HuH-7.5 (cell line): Measurements from ENCODE around the gene STIMATE.

Source experiments
- DNase-seq: peaks from one replicate; pipeline ENCODE4 v3.0.0; 2011; ENCODE audit warnings: low spot score

Gene STIMATE

GRCh38 chr3:52841211-52841980 lies 56.0 kb downstream of the STIMATE start:
- DNase-seq = no peak

GRCh38 chr3:52839892-52840545 lies 57.3 kb downstream of the STIMATE start:
- DNase-seq = no peak

- DNase-seq = no peak
Observed at GRCh38 chr3:52839268-52839575, 58.1 kb downstream of the STIMATE start.

DNA sequence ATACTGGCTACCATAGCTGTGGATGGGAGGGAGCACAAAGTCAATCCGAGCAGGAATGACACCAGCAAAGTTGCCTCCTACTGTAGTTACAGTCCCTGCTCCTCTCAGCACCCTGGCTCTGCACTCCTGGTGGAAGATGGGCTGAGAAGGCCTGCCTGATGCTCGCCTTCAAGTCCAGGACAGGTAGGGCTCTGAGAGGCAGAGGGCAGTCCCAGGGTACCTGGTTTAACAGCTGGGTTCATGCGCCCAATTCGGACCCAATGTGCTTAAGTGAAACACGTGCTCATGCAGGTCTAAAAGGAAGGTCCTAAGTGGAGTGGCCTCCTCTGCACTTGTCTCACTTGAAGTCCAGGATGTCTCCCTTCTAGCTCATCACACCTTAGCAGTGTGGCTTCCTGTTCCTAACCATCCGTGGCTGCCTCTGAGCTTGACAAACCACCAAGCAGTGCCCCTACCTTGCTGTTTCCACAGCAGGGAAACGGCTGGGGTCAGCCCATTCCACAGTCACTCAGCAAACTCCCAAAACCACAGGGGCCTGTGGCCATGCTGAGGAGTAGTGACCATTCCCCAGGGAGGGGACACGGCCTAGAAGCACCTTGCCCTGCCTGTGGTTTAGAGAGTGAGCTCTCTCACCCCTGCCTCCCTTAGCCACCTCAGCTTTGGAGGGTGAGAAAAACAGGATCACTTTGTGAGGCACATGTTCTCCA lies 58.6 kb downstream of the STIMATE start:
- DNase-seq = no peak

DNA sequence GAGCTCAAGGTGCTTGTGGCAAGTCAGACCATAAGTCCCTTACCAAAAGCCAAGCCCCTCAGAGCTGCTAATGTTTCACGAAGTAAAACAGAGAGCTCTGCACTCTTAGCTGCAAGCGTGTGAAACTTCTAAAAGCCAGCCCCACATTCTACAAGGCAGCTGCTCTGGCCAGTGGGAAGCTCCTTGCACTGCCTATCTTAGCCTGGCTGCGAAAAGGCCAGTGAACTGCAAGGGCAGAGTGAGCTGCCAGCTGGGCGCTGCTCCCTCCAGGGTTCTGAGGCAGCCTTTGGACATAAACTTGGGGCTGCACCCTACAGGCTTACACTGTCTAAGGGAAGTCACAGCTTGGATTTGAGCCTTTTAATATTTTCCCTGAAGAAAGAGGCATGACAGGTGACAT lies 60.4 kb downstream of the STIMATE start:
- no peak for DNase-seq

GRCh38 chr3:52836471-52836845 lies 60.9 kb downstream of the STIMATE start:
- DNase-seq = no peak

- no peak for DNase-seq
Observed at GRCh38 chr3:52835766-52836470, 61.4 kb downstream of the STIMATE start.

GRCh38 chr3:52834871-52835501 lies 62.4 kb downstream of the STIMATE start, which contains the start of gene MUSTN1:
TSS of gene MUSTN1 (minus strand) at chr3:52835019. CDS start at chr3:52834948, 71 bp downstream.
- no peak for DNase-seq

DNA sequence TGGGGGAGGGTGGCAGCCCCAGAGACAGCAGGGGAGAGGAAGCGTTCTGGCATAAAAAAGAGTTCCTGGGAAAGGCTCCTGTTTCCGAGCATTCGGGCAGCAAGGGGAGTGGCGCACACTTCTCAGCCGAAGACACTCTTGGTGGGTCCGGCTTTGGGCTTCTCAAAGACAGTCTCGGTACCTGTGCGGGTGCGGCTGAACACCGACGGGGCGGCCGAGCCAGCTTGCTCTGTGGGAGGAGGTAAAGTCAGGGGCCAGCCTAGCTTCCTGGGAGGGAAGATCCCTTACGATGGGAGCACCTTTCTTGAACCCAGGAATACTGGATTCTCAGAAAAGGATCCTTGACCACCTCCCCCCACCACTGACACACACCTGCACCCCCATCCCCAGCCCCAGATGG lies 64.1 kb downstream of the STIMATE start:
- DNase-seq = no peak

- no peak for DNase-seq
Observed at GRCh38 chr3:52831500-52832301, 65.6 kb downstream of the STIMATE start.

GRCh38 chr3:52830535-52831258 lies 66.7 kb downstream of the STIMATE start, which contains the start of gene ITIH4:
TSS of gene ITIH4 (minus strand) at chr3:52830672. CDS start at chr3:52830642, 30 bp downstream.
- no peak for DNase-seq

GRCh38 chr3:52829906-52830463 lies 67.4 kb downstream of the STIMATE start:
- no peak for DNase-seq

GRCh38 chr3:52829482-52829881 lies 67.9 kb downstream of the STIMATE start:
- no peak for DNase-seq

DNA sequence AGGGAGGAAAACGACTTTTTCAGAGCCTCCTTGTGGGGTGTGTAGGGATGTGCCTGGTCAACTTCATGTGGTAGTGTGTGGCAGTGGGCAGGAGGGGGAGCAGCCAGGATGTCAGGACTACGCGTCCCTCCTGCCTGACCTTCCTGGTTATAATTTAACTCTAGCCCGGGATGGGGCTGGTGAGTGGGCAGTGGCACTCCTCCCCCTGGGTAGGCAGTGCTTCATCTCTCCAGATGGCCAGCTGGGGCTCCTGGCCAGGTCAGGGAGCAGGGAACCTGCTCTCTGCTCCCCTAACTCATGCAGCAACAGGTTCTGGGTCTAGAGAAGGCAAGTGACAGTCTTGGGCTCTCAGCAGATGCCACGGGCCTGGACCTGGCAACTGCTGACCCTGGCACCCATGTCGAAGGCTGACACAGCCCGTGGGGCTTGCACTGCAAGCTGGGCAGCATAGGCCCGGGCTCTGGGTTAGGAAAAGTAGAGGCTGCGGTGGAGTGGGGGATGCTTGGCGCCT lies 69.4 kb downstream of the STIMATE start:
- DNase-seq = peak; percentile 49

- no peak for DNase-seq
Observed at GRCh38 chr3:52827441-52827840, 69.9 kb downstream of the STIMATE start.

DNA sequence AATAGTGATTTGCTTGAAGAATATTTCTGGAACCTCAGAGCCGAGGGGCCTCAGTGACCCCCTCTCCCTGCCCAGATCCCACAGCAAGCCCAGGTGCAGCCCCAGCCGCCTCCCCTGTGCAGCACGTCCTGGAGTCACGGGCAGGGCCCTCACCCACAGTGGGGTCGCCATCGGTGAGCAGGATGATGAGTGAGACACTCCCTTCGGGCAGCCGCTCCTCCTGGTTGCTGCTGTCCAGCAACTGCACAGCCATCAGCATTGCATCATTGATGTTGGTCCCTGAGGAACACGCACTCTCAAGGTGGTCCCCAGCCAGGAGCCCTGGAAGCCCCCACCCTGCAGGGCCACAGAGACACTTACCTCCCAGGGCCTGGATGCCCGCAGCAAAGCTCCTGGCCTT lies 73.3 kb downstream of the STIMATE start:
- no peak for DNase-seq

DNA sequence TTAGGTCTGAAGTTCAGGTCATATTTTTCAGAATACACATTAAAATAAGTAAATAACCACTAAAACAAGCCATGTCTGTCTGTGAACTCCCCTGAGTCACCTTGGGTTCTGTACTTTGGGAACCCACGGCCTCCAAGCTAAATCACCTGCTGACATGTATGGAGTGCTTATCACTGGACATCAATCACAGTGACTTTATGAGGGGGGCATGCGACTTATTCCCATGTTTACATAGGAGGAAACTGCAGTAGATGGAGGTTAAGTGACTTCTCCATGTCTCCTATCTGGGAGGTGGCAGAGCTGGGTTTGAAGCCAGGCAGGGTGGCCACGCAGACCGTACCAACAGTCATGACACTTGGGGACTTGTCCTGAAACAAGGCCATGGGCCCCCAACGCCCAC lies 75.0 kb downstream of the STIMATE start:
- no peak for DNase-seq

- DNase-seq = peak; percentile 36
Observed at GRCh38 chr3:52820736-52821135, 76.6 kb downstream of the STIMATE start.

DNA sequence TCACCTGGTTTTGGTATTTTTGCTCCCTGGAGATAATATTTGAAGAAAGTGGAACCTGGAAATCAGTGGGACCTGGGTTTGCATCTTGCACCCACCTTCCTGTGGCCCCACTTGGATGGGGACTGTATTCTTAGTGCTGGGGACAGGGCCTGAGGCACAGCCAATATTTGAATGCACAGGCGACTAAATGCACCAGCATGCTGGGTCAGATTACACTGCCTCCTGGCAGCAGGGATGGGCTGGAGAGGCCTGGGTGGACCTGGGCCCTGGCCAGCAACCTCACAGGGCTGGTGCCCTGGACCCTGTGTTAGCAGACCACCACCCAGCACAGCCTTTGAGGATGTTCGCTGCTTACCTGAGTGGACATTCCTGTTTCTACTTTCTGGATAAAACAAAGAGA lies 77.4 kb downstream of the STIMATE start:
- no peak for DNase-seq

- DNase-seq = no peak
Observed at GRCh38 chr3:52817860-52818259, 79.5 kb downstream of the STIMATE start.
